ENCODE results near the gene QSER1. TPM values are rescaled to one million over a fixed set of nuclear protein-coding genes. Genes with fewer than 3 reads are reported as not detected.

The QSER1 gene
- total and polyA plus RNA-seq, 2 donors (not counting 1 experiment from before 2014, with no cell fraction given), result 9.6 to 17.2 TPM

DNA sequence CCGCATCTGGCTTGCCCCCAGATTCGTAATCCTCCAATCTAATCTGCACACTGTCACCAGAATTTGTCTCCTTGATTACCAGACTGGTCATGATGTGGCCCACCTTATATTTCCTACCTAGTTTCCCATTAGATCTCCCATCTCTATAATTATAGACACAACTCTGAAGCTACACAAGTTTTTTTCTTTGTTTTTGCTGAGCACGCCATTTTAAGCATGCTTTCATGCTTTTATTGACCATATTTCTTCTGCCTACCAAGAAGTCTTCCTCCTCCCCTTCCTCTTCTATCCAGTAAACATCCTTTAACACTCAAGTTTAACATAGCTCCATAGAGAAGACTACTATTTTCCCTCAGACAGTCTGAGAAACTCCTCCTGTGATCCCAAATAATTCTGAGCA is 98.8 kb downstream of the QSER1 start:
- TF ChIP-seq EZH2 (IDR thresholded peaks at IDR 0.05; ENCODE audit: low read length, missing control alignments), result no peak
- TF ChIP-seq, protein P1, sequence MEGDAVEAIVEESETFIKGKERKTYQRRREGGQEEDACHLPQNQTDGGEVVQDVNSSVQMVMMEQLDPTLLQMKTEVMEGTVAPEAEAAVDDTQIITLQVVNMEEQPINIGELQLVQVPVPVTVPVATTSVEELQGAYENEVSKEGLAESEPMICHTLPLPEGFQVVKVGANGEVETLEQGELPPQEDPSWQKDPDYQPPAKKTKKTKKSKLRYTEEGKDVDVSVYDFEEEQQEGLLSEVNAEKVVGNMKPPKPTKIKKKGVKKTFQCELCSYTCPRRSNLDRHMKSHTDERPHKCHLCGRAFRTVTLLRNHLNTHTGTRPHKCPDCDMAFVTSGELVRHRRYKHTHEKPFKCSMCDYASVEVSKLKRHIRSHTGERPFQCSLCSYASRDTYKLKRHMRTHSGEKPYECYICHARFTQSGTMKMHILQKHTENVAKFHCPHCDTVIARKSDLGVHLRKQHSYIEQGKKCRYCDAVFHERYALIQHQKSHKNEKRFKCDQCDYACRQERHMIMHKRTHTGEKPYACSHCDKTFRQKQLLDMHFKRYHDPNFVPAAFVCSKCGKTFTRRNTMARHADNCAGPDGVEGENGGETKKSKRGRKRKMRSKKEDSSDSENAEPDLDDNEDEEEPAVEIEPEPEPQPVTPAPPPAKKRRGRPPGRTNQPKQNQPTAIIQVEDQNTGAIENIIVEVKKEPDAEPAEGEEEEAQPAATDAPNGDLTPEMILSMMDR (conservative IDR thresholded peaks at IDR 0.05 in 1 of 2, IDR thresholded peaks at IDR 0.05 in 1 of 2; ENCODE audit: low read depth in 1 of 2, low read length in 2 of 2), result no peak
- Histone ChIP-seq H3K4me2 (ENCODE audit: extremely low read depth, insufficient read depth, low read length) (no peak overlapping the region), H4K20me1 (ENCODE audit: control insufficient read depth, extremely low read depth, insufficient read depth, low read length) (no peaks in the 10 kb centered on the region), H2AFZ (ENCODE audit: low read length) (no peak overlapping the region), H3K4me1 (ENCODE audit: control insufficient read depth, extremely low read depth, insufficient read depth, low read length) (no peaks in the 10 kb centered on the region), H3K4me3 (replicated peaks in 1 of 4; ENCODE audit: control extremely low read depth in 1 of 4, insufficient read depth in 1 of 4, low read depth in 3 of 4, low read length in 4 of 4) (no peak overlapping the region), H3K36me3 (ENCODE audit: control insufficient read depth, insufficient read depth, low read length) (no peaks in the 10 kb centered on the region), H3K27me3 (ENCODE audit: control insufficient read depth, insufficient read depth, low read length) (peaks cover 2% of the 10 kb centered on the region), H3K79me2 (ENCODE audit: control insufficient read depth, insufficient read depth, low read length) (no peaks in the 10 kb centered on the region), H3K9me3 (ENCODE audit: control insufficient read depth, insufficient read depth, low read depth, low read length) (no peaks in the 10 kb centered on the region), H3K9ac (ENCODE audit: insufficient read depth, low read length) (no peak overlapping the region), H3K27ac (ENCODE audit: insufficient read depth, low read length) (no peak overlapping the region)
- DNase-seq (ENCODE audit: low read depth in 2 of 2), result no peak

DNA sequence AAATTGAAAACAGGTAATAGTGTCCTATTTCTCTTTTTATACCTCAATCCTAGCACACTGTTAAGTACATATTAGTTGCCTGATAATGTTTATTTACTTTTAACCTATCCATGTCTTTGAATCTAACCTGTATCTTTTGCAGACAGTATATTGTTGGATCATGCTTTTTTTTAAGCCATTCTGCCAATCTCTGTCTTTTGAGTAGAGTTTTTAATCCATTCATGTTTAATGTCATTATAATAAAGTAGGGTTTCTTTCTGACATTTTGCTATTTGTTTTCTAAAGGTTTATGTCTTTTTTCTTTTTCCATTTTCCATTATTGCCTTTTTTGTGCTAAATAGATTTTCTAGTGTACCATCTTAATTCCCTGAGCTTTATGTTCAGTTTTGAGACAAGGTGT is 99.3 kb downstream of the QSER1 start:
- TF ChIP-seq EZH2 (IDR thresholded peaks at IDR 0.05; ENCODE audit: low read length, missing control alignments), result no peak
- TF ChIP-seq, protein P1 (conservative IDR thresholded peaks at IDR 0.05 in 1 of 2, IDR thresholded peaks at IDR 0.05 in 1 of 2; ENCODE audit: low read depth in 1 of 2, low read length in 2 of 2), result no peak
- Histone ChIP-seq H3K4me2 (ENCODE audit: extremely low read depth, insufficient read depth, low read length) (no peak overlapping the region), H3K4me3 (replicated peaks in 1 of 4; ENCODE audit: control extremely low read depth in 1 of 4, insufficient read depth in 1 of 4, low read depth in 3 of 4, low read length in 4 of 4) (no peak overlapping the region), H3K27ac (ENCODE audit: insufficient read depth, low read length) (no peak overlapping the region), H3K9me3 (ENCODE audit: control insufficient read depth, insufficient read depth, low read depth, low read length) (no peaks in the 10 kb centered on the region), H3K36me3 (ENCODE audit: control insufficient read depth, insufficient read depth, low read length) (no peaks in the 10 kb centered on the region), H3K4me1 (ENCODE audit: control insufficient read depth, extremely low read depth, insufficient read depth, low read length) (no peaks in the 10 kb centered on the region), H3K9ac (ENCODE audit: insufficient read depth, low read length) (no peak overlapping the region), H4K20me1 (ENCODE audit: control insufficient read depth, extremely low read depth, insufficient read depth, low read length) (no peaks in the 10 kb centered on the region), H3K27me3 (ENCODE audit: control insufficient read depth, insufficient read depth, low read length) (peaks cover 2% of the 10 kb centered on the region), H3K79me2 (ENCODE audit: control insufficient read depth, insufficient read depth, low read length) (no peaks in the 10 kb centered on the region), H2AFZ (ENCODE audit: low read length) (no peak overlapping the region)
- no peak for DNase-seq (ENCODE audit: low read depth in 2 of 2)

DNA sequence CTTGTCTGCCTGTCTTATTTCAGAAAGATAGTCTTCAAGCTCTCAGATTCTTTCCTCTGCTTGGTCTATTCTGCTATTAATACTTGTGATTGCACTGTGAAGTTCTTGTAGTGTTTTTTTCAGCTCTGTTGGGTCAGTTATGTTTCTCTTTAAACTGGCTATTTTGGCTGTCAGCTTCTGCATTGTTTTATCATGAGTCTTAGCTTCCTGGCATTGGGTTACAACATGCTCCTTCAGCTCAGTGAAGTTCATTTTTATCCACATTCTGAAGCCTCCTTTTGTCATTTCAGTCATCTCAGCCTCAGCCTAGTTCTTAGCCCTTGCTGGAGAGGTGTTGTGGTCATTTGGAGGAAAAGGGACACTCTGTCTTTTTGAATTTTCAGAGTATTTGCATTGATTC is 107.6 kb downstream of the QSER1 start:
- Histone ChIP-seq H3K27me3 (ENCODE audit: control insufficient read depth, insufficient read depth, low read length) (no peaks in the 10 kb centered on the region), H3K36me3 (ENCODE audit: control insufficient read depth, insufficient read depth, low read length) (no peaks in the 10 kb centered on the region), H3K27ac (ENCODE audit: insufficient read depth, low read length) (no peak overlapping the region), H3K4me2 (ENCODE audit: extremely low read depth, insufficient read depth, low read length) (no peak overlapping the region), H3K4me1 (ENCODE audit: control insufficient read depth, extremely low read depth, insufficient read depth, low read length) (peaks cover 4% of the 10 kb centered on the region), H4K20me1 (ENCODE audit: control insufficient read depth, extremely low read depth, insufficient read depth, low read length) (no peaks in the 10 kb centered on the region), H3K9me3 (ENCODE audit: control insufficient read depth, insufficient read depth, low read depth, low read length) (no peaks in the 10 kb centered on the region), H3K4me3 (replicated peaks in 1 of 4; ENCODE audit: control extremely low read depth in 1 of 4, insufficient read depth in 1 of 4, low read depth in 3 of 4, low read length in 4 of 4) (no peak overlapping the region), H2AFZ (ENCODE audit: low read length) (no peak overlapping the region), H3K79me2 (ENCODE audit: control insufficient read depth, insufficient read depth, low read length) (no peaks in the 10 kb centered on the region), H3K9ac (ENCODE audit: insufficient read depth, low read length) (no peak overlapping the region)
- no peak for TF ChIP-seq EZH2 (IDR thresholded peaks at IDR 0.05; ENCODE audit: low read length, missing control alignments)
- TF ChIP-seq, protein P1 (conservative IDR thresholded peaks at IDR 0.05 in 1 of 2, IDR thresholded peaks at IDR 0.05 in 1 of 2; ENCODE audit: low read depth in 1 of 2, low read length in 2 of 2), result no peak
- peak; percentile 86 to 90 for DNase-seq (ENCODE audit: low read depth in 2 of 2)
